Right ventricle myocardium superior (tissue), 1 donor: Measurements from ENCODE around the gene JARID2. TPM values are rescaled to one million over a fixed set of nuclear protein-coding genes. Genes with fewer than 3 reads are reported as not detected.
"Not testable (repeated sequence)": the region's sequence is repeated elsewhere in the genome, so short reads cannot be mapped to it uniquely, and the experiment has no call there.

Source experiments
- ATAC-seq: fragments of 200-7000 bp; cut with Tn5 transposase; one replicate; pipeline ENCODE4 v1.9.1; 2020; ENCODE audit warnings: mild to moderate bottlenecking; ENCODE audit not compliant: poor library complexity
- DNase-seq: peaks from one replicate; pipeline ENCODE4 v3.0.0-alpha.2; 2020
- intact Hi-C: fragments of 100-400 bp; cut with DNase I; formaldehyde crosslinking; loops from one replicate; pipeline ENCODE4 v1.11.2; 2022
- total RNA-seq: library from RNA; stranded (reverse); fragmentation: NEBNext Ultra II Directional; extraction: Animal tissue kit (Norgen Biotek cat#: 25700); gene quantifications from one replicate; pipeline ENCODE4 v1.2.1, GENCODE V29; 2021
- donor health status: DM: no; HTN: yes; CAD: no; lungs with severe emphysema.

Gene JARID2
- total RNA-seq, 1 donor from 2014 or later, result 8.1 TPM

- ATAC-seq (peak; percentile 52), DNase-seq (no peak)
- intact Hi-C loops, result no loop called here
These were observed 290.5 kb downstream of the JARID2 start for GRCh38 chr6:15536198-15536955.

DNA sequence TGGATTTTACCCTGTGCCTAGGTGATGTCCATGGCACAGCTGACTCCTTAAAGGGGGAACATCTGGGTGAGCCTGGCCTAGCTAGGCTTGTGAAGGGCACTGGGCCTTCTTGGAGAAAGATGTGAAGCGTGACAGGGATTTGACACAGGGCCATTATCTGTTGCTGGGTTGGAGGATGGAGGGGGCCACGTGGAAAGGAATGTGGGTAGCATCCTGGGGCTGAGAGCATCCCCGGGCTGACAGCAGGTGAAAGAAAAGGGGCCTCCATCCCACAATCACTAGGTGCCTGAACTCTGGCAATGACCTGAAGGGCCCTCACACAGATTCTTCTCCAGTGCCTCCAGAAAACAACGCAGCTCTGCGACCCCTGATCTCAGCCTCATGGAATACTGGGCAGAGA, 292.2 kb downstream of the JARID2 start:
- intact Hi-C loops, result no loop called here
- no peak for ATAC-seq
- no peak for DNase-seq

GRCh38 chr6:15538766-15539495, 293.1 kb downstream of the JARID2 start:
- intact Hi-C loops, result no loop called here
- ATAC-seq, result no peak

GRCh38 chr6:15539722-15540270, 293.9 kb downstream of the JARID2 start:
- intact Hi-C loops, result no loop called here
- no peak for DNase-seq
- ATAC-seq, result no peak

More at GRCh38 chr6:15538766-15539495, 293.1 kb downstream of the JARID2 start:
- DNase-seq, result no peak

- DNase-seq, intact Hi-C loops, ATAC-seq: not testable (repeated sequence)
These were observed 297.6 kb downstream of the JARID2 start for GRCh38 chr6:15543332-15543917.

DNA sequence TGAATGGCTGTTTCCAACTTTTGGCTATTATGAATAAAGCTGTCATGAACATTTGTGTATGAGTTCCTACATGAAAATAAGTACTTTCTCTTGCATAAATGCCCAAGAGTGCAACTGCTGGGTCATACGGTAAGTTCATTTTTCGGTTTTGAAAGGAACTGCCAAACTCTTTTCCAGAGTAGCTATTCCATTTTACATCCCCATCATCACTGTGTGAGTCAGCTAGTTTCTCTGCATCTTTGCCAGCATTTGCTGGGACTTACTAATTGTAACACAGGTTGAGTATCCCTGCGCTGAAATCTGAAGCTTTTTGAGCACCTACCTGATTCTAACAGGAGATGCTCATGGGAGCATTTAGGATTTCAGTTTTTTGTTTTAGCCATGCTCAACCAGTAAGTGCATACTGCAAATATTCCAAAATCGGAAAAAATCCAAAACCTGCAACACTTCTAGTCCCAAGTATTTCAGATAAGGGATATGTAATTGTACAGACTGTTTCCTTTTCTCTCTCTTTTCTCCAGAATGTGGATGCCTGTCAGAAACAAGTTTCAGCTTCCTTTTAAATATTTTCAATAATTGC, 298.5 kb downstream of the JARID2 start:
- ATAC-seq (peak; percentile 20), DNase-seq (no peak)
- intact Hi-C loops, result no loop called here

DNA sequence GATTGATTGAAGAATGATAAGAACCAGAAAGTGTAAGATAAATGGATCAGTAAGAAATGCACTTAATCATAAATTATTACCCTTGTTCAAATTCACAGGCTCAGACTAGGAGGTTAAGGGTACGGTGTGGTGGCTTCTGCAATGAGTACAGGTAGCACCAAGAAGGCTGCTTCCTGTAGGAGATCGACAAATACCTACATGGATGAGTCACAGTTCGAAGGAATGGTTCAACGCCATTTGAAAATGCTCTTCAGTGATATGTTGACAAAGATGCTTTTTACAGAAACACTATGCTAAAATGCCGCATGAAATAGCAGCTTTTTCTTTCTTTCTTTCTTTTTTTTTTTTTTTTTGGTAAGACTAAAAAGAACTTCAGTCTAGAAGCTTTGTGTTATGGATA, 300.7 kb downstream of the JARID2 start:
- DNase-seq (no peak), ATAC-seq (no peak)
- intact Hi-C loops, result no loop called here

- ATAC-seq (no peak), DNase-seq (no peak)
- intact Hi-C loops, result no loop called here
These were observed 301.5 kb downstream of the JARID2 start for GRCh38 chr6:15547400-15547799.

DNA sequence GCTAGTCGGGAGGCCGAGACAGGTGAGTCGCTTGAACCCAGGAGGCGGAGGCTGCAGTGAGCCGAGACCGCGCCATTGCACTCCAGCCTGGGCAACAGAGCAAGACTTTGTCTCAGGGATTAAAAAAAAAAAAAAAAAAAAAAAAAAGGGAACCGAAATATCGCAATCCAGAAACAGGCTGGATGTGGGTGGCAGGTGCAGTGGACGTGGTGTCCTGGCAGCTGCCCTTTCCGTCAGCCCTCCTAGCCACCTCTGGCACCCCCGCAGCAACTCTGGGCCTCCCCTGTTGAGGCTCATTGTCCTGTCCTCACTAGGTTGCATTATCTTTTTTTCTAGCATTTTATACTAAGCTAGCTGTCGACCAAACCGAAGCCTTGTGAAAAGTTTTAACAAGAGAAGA, 303.5 kb downstream of the JARID2 start:
- ATAC-seq (no peak), DNase-seq (no peak)
- intact Hi-C loops, result no loop called here

DNA sequence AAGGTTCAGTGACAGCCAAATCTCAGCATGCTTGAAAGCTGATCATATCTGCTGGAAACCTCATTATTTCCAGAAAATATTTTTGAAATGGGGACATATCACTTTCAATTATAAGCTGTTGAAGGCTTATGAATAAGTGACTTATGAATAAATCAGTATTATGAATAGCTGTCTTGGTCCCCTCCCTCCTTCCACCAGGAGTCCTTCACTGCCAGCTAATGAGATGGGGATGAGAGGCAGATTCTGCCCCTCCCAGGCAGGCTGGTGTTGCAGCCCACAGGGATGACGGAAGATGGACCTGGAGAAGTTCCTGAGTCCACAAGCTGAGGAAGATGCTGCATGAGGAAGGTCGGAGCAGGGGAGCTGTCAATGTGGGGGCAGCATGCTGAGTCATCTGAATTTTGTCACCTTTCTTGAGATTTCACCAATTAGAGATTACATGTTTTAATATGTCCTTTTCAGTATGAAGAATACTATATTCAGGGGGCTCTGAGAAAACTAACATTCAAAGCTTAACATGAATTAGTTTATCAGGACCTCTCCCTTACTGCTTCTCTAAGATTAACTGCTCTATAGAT, 304.8 kb downstream of the JARID2 start:
- no peak for DNase-seq
- intact Hi-C loops, result no loop called here

DNA sequence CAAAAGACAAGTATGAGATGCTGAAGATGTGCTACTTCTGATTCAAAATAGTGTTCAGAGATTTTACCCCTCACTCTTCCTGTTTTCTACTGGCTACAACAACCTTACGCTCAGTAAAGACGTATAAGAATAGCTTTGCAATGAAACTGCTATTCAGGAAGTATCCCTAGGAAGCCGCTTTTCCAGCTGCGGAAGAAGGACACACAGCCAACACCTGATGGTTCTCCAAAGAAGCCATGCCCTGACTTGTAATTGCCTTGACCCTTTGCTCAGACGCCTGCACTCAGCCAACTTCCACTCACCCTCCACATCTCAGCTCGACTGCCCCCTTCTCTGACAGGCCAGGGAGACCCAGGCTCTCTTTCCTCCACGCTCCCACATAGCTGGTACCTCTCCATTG, 305.4 kb downstream of the JARID2 start:
- intact Hi-C loops, result no loop called here
- no peak for DNase-seq
- ATAC-seq, result no peak

More for the DNA sequence above, 304.8 kb downstream of the JARID2 start:
- no peak for ATAC-seq

- intact Hi-C loops, result no loop called here
- no peak for DNase-seq
These were observed 305.9 kb downstream of the JARID2 start for GRCh38 chr6:15551798-15552197.

GRCh38 chr6:15553031-15553430, 307.2 kb downstream of the JARID2 start:
- no peak for ATAC-seq
- DNase-seq, result no peak
- intact Hi-C loops, result no loop called here

More at GRCh38 chr6:15551798-15552197, 305.9 kb downstream of the JARID2 start:
- peak; percentile 32 for ATAC-seq

DNA sequence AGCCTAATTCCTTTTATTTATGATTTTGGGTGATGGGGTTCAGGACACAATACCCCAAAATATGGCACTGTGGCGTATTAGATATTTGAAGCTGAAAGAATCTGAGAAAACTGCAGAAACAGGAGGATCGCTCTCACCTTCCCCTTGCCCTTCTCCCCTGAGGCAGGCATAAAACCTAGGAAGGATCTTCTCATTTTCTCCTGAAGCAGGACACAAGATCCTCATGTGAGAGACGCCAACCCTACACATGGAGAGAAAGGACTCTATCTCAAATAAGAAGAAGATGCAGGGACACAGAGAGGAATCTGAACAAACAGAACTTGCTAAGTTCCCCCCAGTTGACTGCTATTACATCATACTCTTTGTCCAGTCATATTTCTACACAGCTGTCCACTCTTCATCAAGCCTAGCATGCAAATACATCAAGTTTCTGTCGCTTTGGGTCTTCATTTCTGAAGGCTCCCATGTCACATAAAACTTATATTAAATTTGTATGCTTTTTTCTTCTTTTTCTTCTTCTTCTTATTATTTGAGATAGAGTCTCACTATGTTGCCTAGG, 307.9 kb downstream of the JARID2 start:
- no peak for ATAC-seq
- intact Hi-C loops, result no loop called here
- no peak for DNase-seq

DNA sequence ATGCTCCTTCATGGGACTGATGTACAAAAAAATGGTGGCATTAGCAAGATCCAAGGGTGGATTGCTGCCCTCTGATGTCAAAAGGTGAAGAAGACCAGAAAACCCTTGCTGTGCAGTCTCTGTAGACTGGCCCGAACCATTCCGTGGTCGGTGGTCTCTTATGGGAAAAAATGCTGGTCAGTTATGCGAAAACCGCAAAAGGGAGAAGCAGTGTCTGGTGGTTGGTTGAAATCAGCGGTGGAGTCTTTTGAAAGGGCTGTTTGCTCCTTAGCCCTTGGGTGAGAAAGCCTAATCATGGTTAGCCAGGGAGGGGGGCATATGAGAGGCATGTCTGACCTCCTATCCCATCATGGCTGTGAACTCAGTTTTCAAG, 308.8 kb downstream of the JARID2 start:
- ATAC-seq, result no peak
- intact Hi-C loops, result no loop called here
- no peak for DNase-seq

DNA sequence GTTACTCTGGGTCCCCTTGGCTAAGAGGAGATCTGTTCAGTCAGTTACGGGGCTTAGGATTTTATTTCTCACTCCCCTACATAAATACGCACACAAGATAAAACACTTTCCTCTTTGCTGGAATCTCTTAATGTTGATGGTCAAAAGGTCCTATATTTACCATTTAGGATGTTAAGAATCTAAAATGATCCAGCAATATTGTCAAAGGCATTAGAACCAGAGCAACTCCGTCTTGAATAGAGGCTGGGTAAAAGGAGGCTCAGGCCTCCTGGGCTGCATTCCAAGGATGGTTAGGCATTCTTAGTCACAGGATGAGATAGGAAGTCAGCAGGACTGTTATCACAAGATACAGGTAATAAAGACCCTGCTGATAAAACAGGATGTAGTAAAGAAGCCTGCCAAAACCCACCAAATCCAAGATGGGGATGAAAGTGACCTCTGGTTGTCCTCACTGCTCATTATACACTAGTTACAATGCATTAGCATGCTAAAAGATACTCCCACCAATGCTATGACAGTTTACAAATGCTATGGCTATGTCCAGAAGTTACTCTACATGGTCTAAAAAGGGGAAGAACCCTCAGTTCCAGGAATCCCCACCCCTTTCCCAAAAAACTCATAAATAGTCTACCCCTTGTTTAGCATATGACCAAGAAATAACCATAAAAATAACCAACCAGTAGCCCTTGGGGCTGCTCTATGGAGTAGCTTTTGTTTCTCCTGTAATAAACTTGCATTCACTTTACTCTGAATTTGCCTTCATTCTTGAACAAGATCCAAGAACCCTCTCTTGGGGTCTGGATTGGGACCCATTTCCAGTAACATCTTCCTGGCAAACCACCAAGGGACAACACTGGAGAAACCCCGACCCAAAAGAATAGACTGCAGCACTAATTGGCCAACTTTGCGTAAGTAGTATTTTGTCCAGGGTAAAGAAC, 309.5 kb downstream of the JARID2 start:
- intact Hi-C loops, result no loop called here
- ATAC-seq, result no peak
- DNase-seq, result no peak

GRCh38 chr6:15556711-15557110, 310.8 kb downstream of the JARID2 start:
- ATAC-seq (no peak), DNase-seq (no peak)
- intact Hi-C loops, result no loop called here

- ATAC-seq (no peak), DNase-seq (no peak)
- intact Hi-C loops, result no loop called here
These were observed 311.3 kb downstream of the JARID2 start for GRCh38 chr6:15557174-15557573.
